T-helper 9 cell (primary cell): ENCODE results near the gene ZNF697.

Experiments used
- DNase-seq: peaks from one replicate; pipeline ENCODE4 v3.0.0-alpha.2; 2020

The ZNF697 gene

GRCh38 chr1:119660253-119661083, 12.4 kb upstream of the ZNF697 start:
- no peak for DNase-seq

- DNase-seq, result no peak
Measured at GRCh38 chr1:119659628-119660027, 11.6 kb upstream of the ZNF697 start.

GRCh38 chr1:119656410-119656955, 8.4 kb upstream of the ZNF697 start:
- DNase-seq, result no peak

GRCh38 chr1:119655154-119655553, 7.1 kb upstream of the ZNF697 start:
- DNase-seq, result no peak

- no peak for DNase-seq
Measured at GRCh38 chr1:119653839-119654170, 5.7 kb upstream of the ZNF697 start.

DNA sequence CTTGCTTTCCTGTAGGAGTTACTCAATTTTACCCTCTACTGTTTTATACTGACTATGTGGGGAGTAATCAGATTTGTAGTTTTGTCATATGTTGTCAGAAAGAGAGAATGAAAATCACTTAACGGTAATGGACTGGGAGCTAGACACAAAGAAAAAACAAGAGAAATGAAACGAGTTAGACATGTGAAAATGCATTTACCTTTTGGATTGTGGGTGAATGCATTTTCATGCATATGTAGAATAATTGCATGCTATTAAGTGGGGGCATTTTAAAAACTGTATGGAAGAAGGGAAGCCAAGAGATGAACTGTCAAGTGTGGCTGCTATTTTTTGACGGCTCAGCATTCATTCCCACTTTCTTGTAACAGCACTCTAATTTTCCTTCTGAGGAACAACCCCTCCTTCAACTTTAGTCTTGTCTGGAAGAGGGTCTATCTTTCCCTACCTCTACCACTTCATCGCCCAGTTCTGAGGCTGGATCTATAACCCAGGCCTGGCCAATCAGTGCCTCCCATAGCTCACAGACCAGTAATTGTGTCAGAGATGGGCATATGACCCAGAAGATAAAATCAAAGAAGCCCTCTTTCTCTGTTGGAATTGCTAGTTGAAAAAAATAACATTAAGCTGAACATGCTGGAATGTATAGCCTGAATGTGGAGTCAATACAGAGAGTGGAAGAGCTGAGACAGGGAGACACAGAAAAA, 5.2 kb upstream of the ZNF697 start:
- DNase-seq, result no peak

- DNase-seq, result no peak
Measured at GRCh38 chr1:119652587-119652986, 4.5 kb upstream of the ZNF697 start.

DNA sequence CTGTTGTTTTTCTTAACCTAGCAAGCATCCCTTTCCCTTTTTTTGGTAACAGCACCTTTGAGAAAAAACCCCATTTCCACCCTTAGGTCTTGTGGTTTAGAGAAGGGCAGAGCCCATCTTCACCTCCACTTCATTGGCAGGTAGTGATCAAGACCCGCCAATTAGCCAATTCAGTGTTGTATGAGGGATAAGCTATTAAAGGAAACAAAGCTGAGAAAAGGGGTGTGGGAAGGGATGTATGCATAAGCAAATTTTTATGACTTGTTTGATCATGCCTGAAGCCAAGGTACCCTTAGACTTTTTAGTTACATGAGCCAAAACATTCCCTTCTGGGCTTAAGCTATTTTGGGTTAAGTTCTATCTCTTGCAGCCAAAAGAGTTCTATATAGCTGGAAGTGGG, 3.6 kb upstream of the ZNF697 start:
- DNase-seq, result no peak

DNA sequence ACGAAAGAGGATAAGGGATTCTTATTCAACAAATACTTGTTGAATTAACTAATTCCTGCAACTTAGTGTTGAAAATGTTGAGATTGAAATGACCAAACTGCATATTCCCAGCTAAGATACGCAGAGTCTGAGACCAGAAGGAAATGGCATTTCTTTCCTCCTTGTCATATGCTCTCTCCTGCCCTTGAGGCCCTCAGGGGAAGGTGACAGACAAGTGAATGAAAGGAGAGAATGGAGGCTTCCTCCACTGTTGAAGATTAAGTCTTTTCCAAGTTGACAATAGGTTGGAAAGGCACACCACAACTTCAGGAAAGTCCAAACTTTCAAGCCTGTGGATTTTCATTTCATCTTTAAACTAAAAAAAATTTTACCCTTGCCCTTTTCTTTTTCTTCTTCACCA, 3.1 kb upstream of the ZNF697 start:
- DNase-seq, result no peak

DNA sequence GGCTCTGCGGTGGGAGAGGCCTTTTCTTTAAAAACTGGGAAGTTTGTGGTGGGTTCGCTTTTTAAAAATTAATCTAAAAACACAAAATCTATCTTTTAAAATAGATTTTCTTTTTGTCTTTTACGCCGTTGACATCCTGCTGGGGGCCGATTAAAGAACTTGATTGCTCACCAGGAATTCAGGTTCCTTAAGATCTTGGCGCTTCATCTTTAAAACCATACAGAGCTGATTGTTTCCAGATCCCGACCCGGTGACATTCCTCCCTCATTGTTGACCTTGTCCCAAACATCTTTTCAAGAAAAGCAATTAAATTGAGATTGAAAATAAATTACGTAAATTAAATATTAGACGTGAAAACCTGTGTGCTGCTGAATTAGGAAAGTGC, 546 bp upstream of the ZNF697 start:
- DNase-seq, result no peak

GRCh38 chr1:119647228-119647733, 785 bp downstream of the ZNF697 start:
- DNase-seq, result no peak

DNA sequence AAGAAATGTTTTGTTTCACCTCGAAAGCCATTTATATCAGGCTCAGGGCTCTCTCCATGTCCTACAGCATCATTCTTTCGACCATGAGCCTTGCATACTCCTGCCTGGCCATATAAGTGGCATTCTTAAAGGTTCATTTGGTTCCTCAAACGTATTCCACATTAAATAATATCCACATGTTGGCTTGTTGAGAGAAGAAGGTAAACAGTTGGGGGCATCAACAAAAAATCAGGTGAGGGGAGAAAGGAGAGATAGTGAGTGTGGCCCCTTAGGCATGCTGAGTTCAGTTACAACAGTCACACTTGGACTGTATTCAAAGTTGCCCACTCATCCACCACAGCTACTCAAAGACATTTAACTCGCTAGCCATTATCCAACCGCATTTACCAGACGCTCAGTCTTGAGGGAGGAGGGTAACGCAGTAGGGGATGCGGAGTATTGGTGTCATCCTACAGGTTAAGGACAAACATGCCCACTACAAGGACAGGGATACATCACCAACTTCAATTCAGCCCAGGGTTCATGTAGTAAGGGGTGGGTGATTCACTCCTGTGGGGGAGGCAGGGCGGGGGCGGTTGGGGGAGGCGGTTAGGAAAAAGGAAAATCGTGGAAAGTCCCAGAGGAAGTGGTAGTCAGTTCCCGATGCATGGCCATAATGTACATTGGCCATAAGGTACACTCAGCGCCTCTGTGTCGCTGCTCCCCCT, 1.4 kb downstream of the ZNF697 start:
- no peak for DNase-seq

DNA sequence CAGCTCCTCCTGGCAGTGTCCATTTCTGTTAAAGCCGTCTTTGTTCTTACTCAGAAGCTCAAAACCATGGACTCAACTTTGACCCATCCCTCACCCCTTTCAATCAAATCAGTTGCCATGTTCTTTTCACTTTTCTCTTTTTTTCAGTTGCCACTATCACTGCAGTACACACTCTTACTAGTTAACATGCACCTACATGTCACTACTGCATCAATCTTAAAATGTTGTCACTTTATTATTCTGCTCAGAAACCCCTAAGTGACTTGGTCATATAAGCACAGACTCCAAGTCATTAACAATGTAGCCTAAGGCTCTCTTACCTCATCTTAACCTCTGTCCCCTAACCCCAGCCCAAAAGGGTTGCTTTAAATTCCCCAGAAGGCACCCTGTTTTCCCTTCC, 9.0 kb downstream of the ZNF697 start:
- no peak for DNase-seq

- DNase-seq, result no peak
Measured at GRCh38 chr1:119637710-119638109, 10.4 kb downstream of the ZNF697 start.

GRCh38 chr1:119636491-119637089, 11.5 kb downstream of the ZNF697 start:
- no peak for DNase-seq

GRCh38 chr1:119635811-119636390, 12.2 kb downstream of the ZNF697 start:
- DNase-seq, result no peak

DNA sequence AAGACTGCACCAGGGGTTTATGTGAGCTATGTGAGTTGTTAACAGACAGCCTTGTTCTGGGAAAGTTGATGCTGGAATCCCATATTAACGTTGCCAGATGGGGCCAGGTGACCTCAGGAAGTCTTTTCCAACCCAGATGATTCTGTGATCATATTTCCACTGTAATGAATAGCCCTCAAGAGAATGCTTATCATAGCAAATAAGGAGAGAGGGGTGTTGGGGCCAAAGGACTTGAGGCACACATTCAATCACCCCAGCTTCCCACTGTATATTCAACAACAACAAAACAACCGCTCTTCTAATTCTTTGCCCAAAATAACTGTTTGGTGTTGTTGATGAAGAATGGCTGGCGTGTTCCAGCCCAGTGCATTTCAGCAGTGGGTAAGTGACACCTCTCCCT, 14.1 kb downstream of the ZNF697 start:
- DNase-seq, result no peak

GRCh38 chr1:119633575-119633974, 14.5 kb downstream of the ZNF697 start:
- no peak for DNase-seq

- no peak for DNase-seq
Measured at GRCh38 chr1:119632841-119633240, 15.2 kb downstream of the ZNF697 start.

DNA sequence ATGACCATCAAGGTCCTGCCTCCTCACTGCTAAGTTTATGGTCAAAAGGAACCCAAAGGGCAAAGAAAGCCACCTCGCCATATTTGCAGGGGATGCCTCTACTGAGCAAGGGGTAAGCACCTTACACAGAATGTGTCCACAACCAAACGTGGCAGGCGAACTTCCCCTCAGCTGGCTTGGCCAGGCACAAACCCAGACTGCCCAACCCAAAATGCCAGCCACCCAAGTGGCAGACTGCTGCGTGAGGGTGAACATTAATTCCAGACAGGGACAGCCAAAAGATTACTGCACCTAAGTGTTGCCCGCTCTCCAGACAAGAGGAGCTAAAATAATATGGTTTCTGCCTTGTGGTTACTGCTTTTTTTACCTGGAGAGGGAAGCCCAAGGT, 16.0 kb downstream of the ZNF697 start:
- no peak for DNase-seq

DNA sequence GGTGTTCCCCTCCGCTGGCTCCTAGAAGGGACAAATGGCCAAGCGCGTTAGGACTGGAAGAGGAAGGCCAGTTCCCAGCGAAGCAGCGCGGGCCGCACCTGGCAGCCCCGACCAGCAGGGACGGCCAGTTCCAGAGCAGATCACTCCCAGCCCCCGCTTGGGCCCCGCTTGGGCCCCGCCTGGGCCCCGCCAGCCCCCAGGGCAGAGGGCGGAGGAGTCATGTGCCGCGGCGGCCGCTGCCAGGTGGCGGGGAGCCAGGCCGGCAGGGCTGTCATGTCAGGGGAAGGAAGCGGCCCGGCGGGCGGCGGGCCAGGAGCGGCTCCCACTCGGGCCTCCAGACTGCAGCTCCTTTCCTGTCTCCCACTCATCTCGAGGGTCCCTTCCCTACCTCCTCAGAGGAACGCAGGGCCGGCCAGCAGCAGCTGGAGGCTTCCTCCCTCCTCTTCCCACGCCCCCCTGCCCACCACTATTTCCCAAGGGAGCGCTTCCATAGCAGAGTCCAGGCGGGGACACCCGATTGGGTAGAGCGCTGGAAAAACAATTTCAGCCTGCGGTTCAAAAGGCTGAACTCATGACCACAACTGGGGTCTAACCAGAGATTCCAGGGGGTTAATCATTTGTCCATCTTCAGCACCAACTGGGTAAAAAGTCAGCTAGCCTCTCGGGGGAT, 16.5 kb downstream of the ZNF697 start:
- no peak for DNase-seq

DNA sequence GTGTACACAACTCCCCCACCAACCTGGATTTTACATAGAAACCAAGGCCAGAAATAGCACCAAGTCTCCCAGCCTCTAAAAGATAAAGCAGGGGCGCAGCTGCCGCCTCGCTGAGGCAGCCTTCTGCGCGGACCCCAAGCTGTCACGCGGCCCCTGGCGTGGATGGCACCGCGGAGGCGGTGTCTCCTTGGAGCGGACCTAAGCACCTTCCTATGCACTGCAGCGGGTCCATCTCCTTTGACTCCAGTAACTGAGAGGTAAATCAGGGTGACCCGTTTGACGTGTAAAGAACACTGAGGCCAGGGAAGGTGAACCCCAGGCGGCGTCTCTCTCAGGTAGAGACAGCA, 17.0 kb downstream of the ZNF697 start:
- DNase-seq, result no peak
